Testis (tissue), 3 donors: ENCODE data around the gene FDPS. TPM values are rescaled to one million over a fixed set of nuclear protein-coding genes. Genes with fewer than 3 reads are reported as not detected.

Experiments used
- DNase-seq: peaks from one replicate; pipeline ENCODE4 v3.0.0-alpha.2; 2019
- H3K27ac ChIP-seq, 2 donors: fragments of 200-600 bp; sonication (generic); one replicate each; pipeline ENCODE4 v1.5.1; 2019
- H3K27me3 ChIP-seq: fragments of 200-600 bp; sonication (generic); one replicate; pipeline ENCODE4 v1.5.1; 2019
- H3K36me3 ChIP-seq: fragments of 200-600 bp; sonication (generic); one replicate; pipeline ENCODE4 v1.5.1; 2017; ENCODE audit warnings: low read depth; ENCODE audit errors: missing control alignments
- H3K4me1 ChIP-seq: fragments of 200-600 bp; sonication (generic); one replicate; pipeline ENCODE4 v1.5.1; 2019
- H3K4me3 ChIP-seq, 2 donors: fragments of 200-600 bp; sonication (generic); one replicate each; pipeline ENCODE4 v1.5.1; 2017 to 2019
- H3K9me3 ChIP-seq: fragments of 200-600 bp; sonication (generic); one replicate; pipeline ENCODE4 v1.5.1; 2017
- CTCF ChIP-seq, 3 experiments: fragments of 450-650 bp in 2 of 3; fragments of 200-600 bp in 1 of 3; sonication (generic) in 1 of 3; IDR thresholded peaks; one replicate each; pipeline ENCODE4 v1.5.1; 2016 to 2019; ENCODE audit warnings: antibody characterized with exemption in 3 of 3, mild to moderate bottlenecking in 2 of 3, moderate library complexity in 1 of 3
- POLR2A ChIP-seq: fragments of 450-650 bp; IDR thresholded peaks from one replicate; pipeline ENCODE4 v1.6.1; 2017; ENCODE audit warnings: antibody characterized with exemption, mild to moderate bottlenecking, moderate library complexity
- WGBS, 2 donors: methylation state at CpG; one replicate each; pipeline ENCODE4 v1.1.5; 2018; 5-methylcytosine and 5-hydroxymethylcytosine counted together
- intact Hi-C: fragments of 100-400 bp; cut with DNase I; formaldehyde crosslinking; loops from one replicate; pipeline ENCODE4 v1.15.1; 2023; ENCODE audit warnings: low total_unique reads
- polyA plus RNA-seq: library from polyadenylated mRNA; stranded (reverse); fragments of 350-450 nt; fragmentation: Illumina TruSeq; extraction: RNeasy Lipid Tissue Mini Kit (QIAGEN cat#74804); gene quantifications from one replicate; pipeline ENCODE4 v1.2.3, GENCODE V29; 2014; ENCODE audit warnings: low read depth, low replicate concordance; ENCODE audit not compliant: insufficient read depth
- total RNA-seq, 2 donors: library from RNA; depleted of rRNA; stranded (reverse); fragments of >200 nt; gene quantifications; one replicate each; pipeline ENCODE4 v1.2.3, GENCODE V29; 2016

The FDPS gene
- total and polyA plus RNA-seq, 3 donors from 2014 or later = 51.6 to 127 (median 81.6) TPM

GRCh38 chr1:155263067-155263466 is 45.6 kb upstream of the FDPS start:
- no peaks in the 10 kb centered on the region for H3K27me3 ChIP-seq
- H3K4me1 ChIP-seq = peaks cover 12% of the 10 kb centered on the region
- H3K27ac ChIP-seq = peak overlapping the region; percentile 73 to 86
- no peaks in the 10 kb centered on the region for H3K9me3 ChIP-seq
- no peak for DNase-seq
- no peak overlapping the region for H3K4me3 ChIP-seq
- intact Hi-C loops = no loop called here
- WGBS, 2 donors = 87 to 88% methylated on average over 11 of the region's 11 CpGs
- H3K36me3 ChIP-seq = no peaks in the 10 kb centered on the region
- no peak for TF ChIP-seq POLR2A
- no peak for TF ChIP-seq CTCF (IDR thresholded peaks at IDR 0.05)

GRCh38 chr1:155266553-155266952 is 42.1 kb upstream of the FDPS start:
- DNase-seq = no peak
- no peak for TF ChIP-seq CTCF (IDR thresholded peaks at IDR 0.05)
- TF ChIP-seq POLR2A = no peak
- Histone ChIP-seq H3K27ac (no peak overlapping the region), H3K4me1 (peaks cover 9% of the 10 kb centered on the region), H3K4me3 (no peak overlapping the region), H3K27me3 (no peaks in the 10 kb centered on the region), H3K9me3 (no peaks in the 10 kb centered on the region), H3K36me3 (no peaks in the 10 kb centered on the region)
- 74 to 81% methylated on average over 6 of the region's 6 CpGs for WGBS, 2 donors
- intact Hi-C loops = no loop called here

- TF ChIP-seq CTCF (IDR thresholded peaks at IDR 0.05) = no peak
- TF ChIP-seq POLR2A = no peak
Observed at GRCh38 chr1:155267373-155267772, 41.3 kb upstream of the FDPS start.

GRCh38 chr1:155268630-155269029 is 40.0 kb upstream of the FDPS start:
- no peaks in the 10 kb centered on the region for H3K9me3 ChIP-seq
- intact Hi-C loops = no loop called here
- DNase-seq = no peak
- H3K36me3 ChIP-seq = no peaks in the 10 kb centered on the region
- H3K27me3 ChIP-seq = no peaks in the 10 kb centered on the region
- TF ChIP-seq CTCF (IDR thresholded peaks at IDR 0.05) = no peak
- TF ChIP-seq POLR2A = no peak
- no peak overlapping the region for H3K4me3 ChIP-seq
- H3K4me1 ChIP-seq = peaks cover 14% of the 10 kb centered on the region
- no peak overlapping the region for H3K27ac ChIP-seq
- WGBS, 2 donors = 90% methylated on average over 20 to 21 of the region's 21 CpGs

More at GRCh38 chr1:155267373-155267772, 41.3 kb upstream of the FDPS start:
- DNase-seq = no peak
- 95 to 97% methylated on average over 2 of the region's 2 CpGs for WGBS, 2 donors
- H3K27ac ChIP-seq = no peak overlapping the region
- intact Hi-C loops = no loop called here
- no peak overlapping the region for H3K4me3 ChIP-seq
- H3K27me3 ChIP-seq = no peaks in the 10 kb centered on the region
- H3K9me3 ChIP-seq = no peaks in the 10 kb centered on the region
- H3K36me3 ChIP-seq = no peaks in the 10 kb centered on the region
- H3K4me1 ChIP-seq = peaks cover 16% of the 10 kb centered on the region

GRCh38 chr1:155269381-155269780 is 39.3 kb upstream of the FDPS start:
- H3K27ac ChIP-seq = no peak overlapping the region
- H3K4me3 ChIP-seq = no peak overlapping the region
- H3K9me3 ChIP-seq = no peaks in the 10 kb centered on the region
- intact Hi-C loops = no loop called here
- 93% methylated on average over 21 of the region's 21 CpGs for WGBS, 2 donors
- no peak for TF ChIP-seq POLR2A
- no peak for TF ChIP-seq CTCF (IDR thresholded peaks at IDR 0.05)
- DNase-seq = no peak
- no peaks in the 10 kb centered on the region for H3K36me3 ChIP-seq
- H3K4me1 ChIP-seq = peaks cover 18% of the 10 kb centered on the region
- H3K27me3 ChIP-seq = no peaks in the 10 kb centered on the region
